ENCODE data around the gene RELT.

DNA sequence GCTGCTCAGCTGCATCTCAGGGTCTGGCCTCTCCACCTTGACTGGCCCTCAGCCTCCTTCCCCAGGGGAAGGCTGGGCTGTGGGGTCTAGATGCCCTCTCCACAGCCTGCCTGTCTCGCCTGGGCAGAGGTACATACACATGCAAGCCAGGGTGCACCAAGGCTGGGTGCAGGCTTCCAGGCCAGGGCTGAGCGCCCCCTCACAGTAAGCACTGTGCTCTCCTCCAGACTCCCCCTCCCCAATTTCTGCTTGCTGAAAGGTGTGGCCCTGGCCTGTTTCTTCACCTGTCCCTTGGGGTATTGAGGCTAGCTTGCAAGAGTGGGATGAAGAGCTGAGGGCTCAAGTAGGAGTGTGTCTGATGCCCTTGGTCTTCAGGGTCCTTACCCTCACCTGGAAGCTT is 22.5 kb downstream of the RELT start:
- TF ChIP-seq, protein P1, sequence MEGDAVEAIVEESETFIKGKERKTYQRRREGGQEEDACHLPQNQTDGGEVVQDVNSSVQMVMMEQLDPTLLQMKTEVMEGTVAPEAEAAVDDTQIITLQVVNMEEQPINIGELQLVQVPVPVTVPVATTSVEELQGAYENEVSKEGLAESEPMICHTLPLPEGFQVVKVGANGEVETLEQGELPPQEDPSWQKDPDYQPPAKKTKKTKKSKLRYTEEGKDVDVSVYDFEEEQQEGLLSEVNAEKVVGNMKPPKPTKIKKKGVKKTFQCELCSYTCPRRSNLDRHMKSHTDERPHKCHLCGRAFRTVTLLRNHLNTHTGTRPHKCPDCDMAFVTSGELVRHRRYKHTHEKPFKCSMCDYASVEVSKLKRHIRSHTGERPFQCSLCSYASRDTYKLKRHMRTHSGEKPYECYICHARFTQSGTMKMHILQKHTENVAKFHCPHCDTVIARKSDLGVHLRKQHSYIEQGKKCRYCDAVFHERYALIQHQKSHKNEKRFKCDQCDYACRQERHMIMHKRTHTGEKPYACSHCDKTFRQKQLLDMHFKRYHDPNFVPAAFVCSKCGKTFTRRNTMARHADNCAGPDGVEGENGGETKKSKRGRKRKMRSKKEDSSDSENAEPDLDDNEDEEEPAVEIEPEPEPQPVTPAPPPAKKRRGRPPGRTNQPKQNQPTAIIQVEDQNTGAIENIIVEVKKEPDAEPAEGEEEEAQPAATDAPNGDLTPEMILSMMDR (IDR thresholded peaks at IDR 0.05), result no peak
- TF ChIP-seq POLR2A (IDR thresholded peaks at IDR 0.05), result no peak
